ENCODE data around the gene PRICKLE4.

PRICKLE4 gene

GRCh38 chr6:41779336-41779735, 1.2 kb upstream of the PRICKLE4 start:
- no peak for TF ChIP-seq CTCF (IDR thresholded peaks at IDR 0.05; ENCODE audit: extremely low read depth, insufficient read depth, missing control alignments)
- no peak for DNase-seq (ENCODE audit: low spot score)
- in situ Hi-C loops (cut with MboI; ENCODE audit: low pct_unique_long_range_greater_than_20kb, low sequenced_read_pairs, unreplicated experiment), result no loop called here

- in situ Hi-C loops (cut with MboI; ENCODE audit: low pct_unique_long_range_greater_than_20kb, low sequenced_read_pairs, unreplicated experiment), result loop anchor here (10.0 kb wide), 1 partner anchor 265 kb away; no protein-coding TSS in a partner anchor
- peak; percentile 97 for TF ChIP-seq CTCF (IDR thresholded peaks at IDR 0.05; ENCODE audit: extremely low read depth, insufficient read depth, missing control alignments)
- DNase-seq (ENCODE audit: low spot score), result peak; percentile 99
These were observed 613 bp upstream of the PRICKLE4 start, which contains the start of gene FRS3 for GRCh38 chr6:41779788-41780550. FRS3 (minus strand) TSS chr6:41779900; CDS start chr6:41776987, 2,913 bp downstream.

- no peak for DNase-seq (ENCODE audit: low spot score)
- in situ Hi-C loops (cut with MboI; ENCODE audit: low pct_unique_long_range_greater_than_20kb, low sequenced_read_pairs, unreplicated experiment), result loop anchor here (10.0 kb wide), 1 partner anchor 263 kb away; no protein-coding TSS in a partner anchor
- no peak for TF ChIP-seq CTCF (IDR thresholded peaks at IDR 0.05; ENCODE audit: extremely low read depth, insufficient read depth, missing control alignments)
These were observed 766 bp downstream of the PRICKLE4 start for GRCh38 chr6:41781366-41781730.

GRCh38 chr6:41783106-41783780, 2.7 kb downstream of the PRICKLE4 start:
- DNase-seq (ENCODE audit: low spot score), result no peak
- in situ Hi-C loops (cut with MboI; ENCODE audit: low pct_unique_long_range_greater_than_20kb, low sequenced_read_pairs, unreplicated experiment), result loop anchor here (10.0 kb wide), 1 partner anchor 262 kb away; no protein-coding TSS in a partner anchor
- TF ChIP-seq CTCF (IDR thresholded peaks at IDR 0.05; ENCODE audit: extremely low read depth, insufficient read depth, missing control alignments), result no peak

GRCh38 chr6:41784581-41785171, 4.1 kb downstream of the PRICKLE4 start:
- in situ Hi-C loops (cut with MboI; ENCODE audit: low pct_unique_long_range_greater_than_20kb, low sequenced_read_pairs, unreplicated experiment), result loop anchor here (10.0 kb wide), 1 partner anchor 260 kb away; no protein-coding TSS in a partner anchor
- TF ChIP-seq CTCF (IDR thresholded peaks at IDR 0.05; ENCODE audit: extremely low read depth, insufficient read depth, missing control alignments), result no peak
- no peak for DNase-seq (ENCODE audit: low spot score)

GRCh38 chr6:41785254-41785653, 4.7 kb downstream of the PRICKLE4 start:
- DNase-seq (ENCODE audit: low spot score), result no peak
- no peak for TF ChIP-seq CTCF (IDR thresholded peaks at IDR 0.05; ENCODE audit: extremely low read depth, insufficient read depth, missing control alignments)
- in situ Hi-C loops (cut with MboI; ENCODE audit: low pct_unique_long_range_greater_than_20kb, low sequenced_read_pairs, unreplicated experiment), result loop anchor here (10.0 kb wide), 1 partner anchor 260 kb away; no protein-coding TSS in a partner anchor
